H1 (cell line): ENCODE data around the gene LRP5. TPM values are rescaled to one million over a fixed set of nuclear protein-coding genes. Genes with fewer than 3 reads are reported as not detected.

ENCODE experiments used
- CTCF ChIA-PET: fragments of 300-600 bp; sonication (Branson Sonifier 250); formaldehyde crosslinking; loops from one replicate; lab custom pipeline; 2021; ENCODE audit not compliant: partially characterized antibody; lab: Charles Lee
- POLR2A ChIA-PET: fragments of 300-600 bp; sonication (Branson Sonifier 250); formaldehyde crosslinking; loops from one replicate; lab custom pipeline; 2021; ENCODE audit warnings: inconsistent platforms; ENCODE audit not compliant: partially characterized antibody; lab: Charles Lee
- DNase-seq, 2 experiments: peaks; one replicate each; pipeline versions ENCODE4 v3.0.0 to v3.0.0-alpha.2; 2010 to 2022; ENCODE audit warnings: low spot score in 2 of 2, low read depth in 1 of 2, mixed read lengths in 1 of 2
- FAIRE-seq: peaks from 2 replicates; lab custom pipeline; 2011; peaks lifted over from hg19 to GRCh38; lab: Jason Lieb, UNC
- H2AFZ ChIP-seq: 2 replicates; pipeline ENCODE4 v1.8.1; 2012; ENCODE audit warnings: low read length, inconsistent platforms
- H2AK5ac ChIP-seq: 2 replicates; pipeline ENCODE4 v1.6.1; 2013; ENCODE audit warnings: low read depth, low read length
- H2BK120ac ChIP-seq: replicated peaks from 2 replicates; pipeline ENCODE3; 2013; ENCODE audit warnings: low read depth, low read length, inconsistent platforms
- H2BK12ac ChIP-seq: 2 replicates; pipeline ENCODE4 v1.6.1; 2013; ENCODE audit warnings: low read depth, low read length
- H2BK15ac ChIP-seq: 2 replicates; pipeline ENCODE4 v1.6.1; 2013; ENCODE audit warnings: low read length
- H2BK20ac ChIP-seq: 2 replicates; pipeline ENCODE4 v1.6.1; 2013; ENCODE audit warnings: low read length
- H2BK5ac ChIP-seq: 2 replicates; pipeline ENCODE4 v1.6.1; 2013; ENCODE audit warnings: low read depth, low read length
- H3K14ac ChIP-seq: 2 replicates; pipeline ENCODE4 v1.6.1; 2013; ENCODE audit warnings: inconsistent platforms; ENCODE audit not compliant: insufficient read length
- H3K18ac ChIP-seq: 2 replicates; pipeline ENCODE4 v1.6.1; 2013; ENCODE audit warnings: low read length; ENCODE audit errors: extremely low read depth
- H3K23ac ChIP-seq: 2 replicates; pipeline ENCODE4 v1.6.1; 2013; ENCODE audit warnings: inconsistent platforms; ENCODE audit not compliant: insufficient read length
- H3K23me2 ChIP-seq: 2 replicates; pipeline ENCODE4 v1.6.1; 2013; ENCODE audit warnings: low read depth, low read length
- H3K27ac ChIP-seq: 2 replicates; pipeline ENCODE4 v1.6.1; 2011; ENCODE audit warnings: low read depth, low read length, inconsistent platforms
- H3K27me3 ChIP-seq, 4 experiments: replicated peaks in 1 of 4; 1 replicate in 1 of 4; 2 replicates in 3 of 4; pipeline versions ENCODE4 v1.6.1 to v1.8.1; 2011 to 2013; ENCODE audit warnings: low read length in 3 of 4, mild to moderate bottlenecking in 3 of 4, inconsistent platforms in 2 of 4, mixed read lengths in 2 of 4, moderate library complexity in 1 of 4; ENCODE audit not compliant: control insufficient read depth in 3 of 4, insufficient read depth in 3 of 4; ENCODE audit errors: extremely low read depth in 1 of 4
- H3K36me3 ChIP-seq, 4 experiments: 2 replicates each; pipeline versions ENCODE4 v1.6.1 to v1.8.1; 2011 to 2013; ENCODE audit warnings: mild to moderate bottlenecking in 4 of 4, low read length in 3 of 4, moderate library complexity in 2 of 4, control low read depth in 1 of 4, inconsistent platforms in 1 of 4; ENCODE audit not compliant: insufficient read depth in 4 of 4, control insufficient read depth in 2 of 4
- H3K4ac ChIP-seq: replicated peaks from 2 replicates; pipeline ENCODE3; 2013; ENCODE audit warnings: low read length, low read depth, mixed read lengths, inconsistent platforms; ENCODE audit not compliant: insufficient read length
- H3K4me1 ChIP-seq, 4 experiments: replicated peaks in 1 of 4; 1 replicate in 1 of 4; 2 replicates in 3 of 4; pipeline versions ENCODE4 v1.6.1 to v1.8.1; 2011 to 2013; ENCODE audit warnings: low read length in 3 of 4, inconsistent platforms in 2 of 4, mixed read lengths in 1 of 4; ENCODE audit not compliant: insufficient read depth in 4 of 4, control insufficient read depth in 3 of 4
- H3K4me2 ChIP-seq, 2 experiments: 2 replicates each; pipeline versions ENCODE4 v1.6.1 to v1.8.1; 2011 to 2013; ENCODE audit warnings: low read depth in 2 of 2, low read length in 2 of 2, control low read depth in 1 of 2, inconsistent platforms in 1 of 2, mild to moderate bottlenecking in 1 of 2; ENCODE audit not compliant: insufficient read depth in 1 of 2
- H3K4me3 ChIP-seq, 4 experiments: fragments of 200-600, 300-600 bp in 1 of 4; sonication (generic), shearing (Covaris generic), sonication (Bioruptor Twin) in 1 of 4; 2 replicates each; pipeline versions ENCODE4 v1.5.1 to v1.8.1; 2011 to 2016; ENCODE audit warnings: low read length in 4 of 4, low read depth in 3 of 4, control low read depth in 2 of 4, inconsistent platforms in 2 of 4, mild to moderate bottlenecking in 2 of 4, mixed read lengths in 1 of 4, moderate library complexity in 1 of 4; ENCODE audit not compliant: insufficient read depth in 2 of 4; ENCODE audit errors: extremely low read depth in 1 of 4
- H3K56ac ChIP-seq: replicated peaks from 2 replicates; pipeline ENCODE3; 2013; ENCODE audit warnings: low read depth, mild to moderate bottlenecking, mixed read lengths, low read length, inconsistent platforms; ENCODE audit not compliant: insufficient read length
- H3K79me1 ChIP-seq: 2 replicates; pipeline ENCODE4 v1.6.1; 2013; ENCODE audit warnings: low read depth, low read length, control low read depth
- H3K79me2 ChIP-seq, 2 experiments: 2 replicates each; pipeline versions ENCODE4 v1.6.1 to v1.8.1; 2012 to 2013; ENCODE audit warnings: low read length in 2 of 2, mild to moderate bottlenecking in 2 of 2, inconsistent platforms in 1 of 2; ENCODE audit not compliant: insufficient read depth in 2 of 2, control insufficient read depth in 1 of 2
- H3K9ac ChIP-seq, 4 experiments: replicated peaks in 1 of 4; 1 replicate in 1 of 4; 2 replicates in 3 of 4; pipeline versions ENCODE4 v1.6.1 to v1.8.1; 2011 to 2013; ENCODE audit warnings: low read depth in 3 of 4, low read length in 3 of 4, control low read depth in 2 of 4, mild to moderate bottlenecking in 2 of 4, moderate library complexity in 2 of 4, inconsistent platforms in 1 of 4; ENCODE audit errors: extremely low read depth in 1 of 4
- H3K9me3 ChIP-seq, 2 experiments: 2 replicates each; pipeline versions ENCODE4 v1.6.1 to v1.8.1; 2012 to 2013; ENCODE audit warnings: mild to moderate bottlenecking in 2 of 2, moderate library complexity in 2 of 2, control low read depth in 1 of 2, inconsistent platforms in 1 of 2, low read depth in 1 of 2, low read length in 1 of 2, mixed read lengths in 1 of 2; ENCODE audit not compliant: insufficient read depth in 2 of 2
- H4K20me1 ChIP-seq, 2 experiments: replicated peaks in 1 of 2; 2 replicates each; pipeline versions ENCODE3 to v1.8.1; 2011 to 2013; ENCODE audit warnings: inconsistent platforms in 2 of 2, low read length in 2 of 2, mild to moderate bottlenecking in 1 of 2; ENCODE audit not compliant: insufficient read depth in 2 of 2, control insufficient read depth in 1 of 2
- H4K5ac ChIP-seq: 2 replicates; pipeline ENCODE4 v1.6.1; 2013; ENCODE audit warnings: low read length, low read depth, mixed read lengths, inconsistent platforms; ENCODE audit not compliant: insufficient read length
- H4K8ac ChIP-seq: 2 replicates; pipeline ENCODE4 v1.8.0; 2013; ENCODE audit warnings: mild to moderate bottlenecking, moderate library complexity, low read length, inconsistent platforms; ENCODE audit not compliant: insufficient read depth; ENCODE audit errors: extremely low read depth
- H4K91ac ChIP-seq: replicated peaks from 2 replicates; pipeline ENCODE3; 2013; ENCODE audit warnings: low read length, mixed read lengths, inconsistent platforms; ENCODE audit not compliant: insufficient read length
- CREB1 ChIP-seq: IDR thresholded peaks from 2 replicates; pipeline ENCODE4 v1.6.1; 2012; ENCODE audit warnings: inconsistent platforms
- CTCF ChIP-seq, 3 experiments: IDR thresholded peaks; 1 replicate in 2 of 3; 2 replicates in 1 of 3; pipeline versions ENCODE4 v1.5.1 to v1.6.1; 2011; ENCODE audit warnings: low read length in 3 of 3, mild to moderate bottlenecking in 3 of 3, inconsistent platforms in 2 of 3, low read depth in 1 of 3, moderate library complexity in 1 of 3; ENCODE audit not compliant: insufficient read depth in 1 of 3; ENCODE audit errors: control extremely low read depth in 1 of 3
- EGR1 ChIP-seq: IDR thresholded peaks from 2 replicates; pipeline ENCODE4 v1.6.1; 2011; ENCODE audit warnings: low read depth, low read length, borderline replicate concordance
- MAX ChIP-seq: IDR thresholded peaks from 2 replicates; pipeline ENCODE4 v1.6.1; 2012; ENCODE audit warnings: inconsistent platforms
- RAD21 ChIP-seq, 2 experiments: IDR thresholded peaks in 1 of 2; conservative IDR thresholded peaks in 1 of 2; 2 replicates each; pipeline ENCODE4 v1.6.1; 2011; ENCODE audit warnings: low read depth in 2 of 2, low read length in 2 of 2, improper control_type of control experiment in 1 of 2, inconsistent platforms in 1 of 2, mild to moderate bottlenecking in 1 of 2, moderate library complexity in 1 of 2
- SIN3A ChIP-seq, 2 experiments: IDR thresholded peaks in 1 of 2; conservative IDR thresholded peaks in 1 of 2; 2 replicates each; pipeline ENCODE4 v1.6.1; 2011 to 2012; ENCODE audit warnings: low read length in 2 of 2, improper control_type of control experiment in 1 of 2, low read depth in 1 of 2, mild to moderate bottlenecking in 1 of 2
- TAF7 ChIP-seq: optimal IDR thresholded peaks from 2 replicates; pipeline ENCODE3; 2011; ENCODE audit warnings: low read depth, mild to moderate bottlenecking, inconsistent platforms, low read length, moderate library complexity, borderline replicate concordance
- WGBS, 2 experiments: shearing (Covaris generic) in 1 of 2; methylation state at CpG; one replicate each; pipeline versions ENCODE4 v1.1.6 to v1.1.7; 2013 to 2015; ENCODE audit warnings: low lambda C conversion rate in 2 of 2, mixed read lengths in 2 of 2, inconsistent platforms in 1 of 2, low coverage in 1 of 2, missing lambda C conversion rate in 1 of 2; ENCODE audit not compliant: insufficient replicate concordance in 2 of 2, insufficient coverage in 1 of 2, insufficient read length in 1 of 2; ENCODE audit errors: extremely low coverage in 1 of 2, missing lambda C conversion rate in 1 of 2; 5-methylcytosine and 5-hydroxymethylcytosine counted together
- polyA plus RNA-seq, 7 experiments: library from polyadenylated mRNA; depleted of rRNA in 3 of 7; stranded (reverse) in 5 of 7; unstranded in 2 of 7; fragments of >200 nt in 5 of 7; fragments of 200-250 nt in 2 of 7; gene quantifications; 1 replicate in 5 of 7; 2 replicates in 1 of 7; 4 replicates in 1 of 7; pipeline versions ENCODE4 v1.2.1 to v1.2.3, GENCODE V29; 2011 to 2013; ENCODE audit warnings: missing spikeins in 2 of 7, mixed read lengths in 2 of 7
- total RNA-seq: library from RNA; stranded (reverse); fragmentation: NEBNext Ultra II Directional; extraction: Animal tissue kit (Norgen Biotek cat#: 25700); gene quantifications from 2 replicates; pipeline ENCODE4 v1.2.1, GENCODE V29; 2021

Gene LRP5
- total and polyA plus RNA-seq, 2 of the 8 experiments (the other 6 are each of a cell fraction or from before 2014, with no cell fraction given), result 19.0 to 38.9 TPM

GRCh38 chr11:68271023-68271780, 41.2 kb upstream of the LRP5 start:
- Histone ChIP-seq H3K23ac (no peak overlapping the region), H3K4me2 (peak overlapping the region; percentile 40 to 94), H3K9ac (peak overlapping the region; percentile 67 to 88 (median 80)), H4K5ac (no peak overlapping the region), H3K27ac (peak overlapping the region; percentile 48), H3K18ac (no peak overlapping the region; the same call in 1 of the 2 replicates), H2AK5ac (no peak overlapping the region), H3K9me3 (no peaks in the 10 kb centered on the region), H2BK20ac (no peak overlapping the region), H2BK15ac (no peak overlapping the region), H4K8ac (no peak overlapping the region; the same call in 1 of the 2 replicates), H3K4me1 (peaks cover 0 to 5% (median 1%) of the 10 kb centered on the region in 4 experiments; a peak in 4 of 7 replicates), H3K4ac (no peak overlapping the region), H3K79me2 (peaks cover 0 to 21% of the 10 kb centered on the region in 2 experiments; a peak in 3 of 4 replicates), H3K36me3 (peaks cover 9 to 16% (median 12%) of the 10 kb centered on the region in 4 experiments), H2BK5ac (peak overlapping the region; percentile 76; the same call in 1 of the 2 replicates), H4K91ac (no peak overlapping the region), H4K20me1 (peaks cover 4% of the 10 kb centered on the region in 2 experiments), H2AFZ (no peak overlapping the region), H3K79me1 (peaks cover 12% of the 10 kb centered on the region), H3K27me3 (no peaks in the 10 kb centered on the region), H3K56ac (peak overlapping the region; percentile 3), H3K14ac (no peak overlapping the region), H3K23me2 (peaks cover 4% of the 10 kb centered on the region; the same call in 1 of the 2 replicates), H2BK12ac (no peak overlapping the region; the same call in 1 of the 2 replicates), H2BK120ac (no peak overlapping the region), H3K4me3 (peak overlapping the region; percentile 47 to 99 (median 89))
- FAIRE-seq (no peak), DNase-seq (peak in 1 of 2 experiments; percentile 74)
- WGBS, 2 experiments, result 13% methylated on average over 19 of the region's 23 CpGs; no CpG with 5 or more reads in 1 of the 2 experiments
- ChIA-PET POLR2A (interaction anchor here (0.7 to 3.4 kb wide), 15 partner anchors 11 to 585 kb away, joined by 3 to 22 read pairs (median 3); partner anchors contain the start of gene PPP6R3), CTCF (interaction anchor here (0.6 to 5.6 kb wide), 12 partner anchors 13 to 1910 kb away, joined by 3 to 49 read pairs (median 4); no protein-coding TSS in a partner anchor)
- TF ChIP-seq CTCF (IDR thresholded peaks at IDR 0.05; ENCODE audit: control extremely low read depth in 1 of 3, insufficient read depth in 1 of 3, low read depth in 1 of 3, low read length in 3 of 3) (peak; percentile 47 to 57 (median 48)), TAF7 (no peak), SIN3A (conservative IDR thresholded peaks at IDR 0.05 in 1 of 2, IDR thresholded peaks at IDR 0.05 in 1 of 2; ENCODE audit: low read depth in 1 of 2, low read length in 2 of 2) (peak in 1 of 2 experiments; percentile 27), MAX (peak; percentile 54; the same call in 1 of the 2 replicates), RAD21 (IDR thresholded peaks at IDR 0.05 in 1 of 2, conservative IDR thresholded peaks at IDR 0.05 in 1 of 2; ENCODE audit: low read depth in 2 of 2, low read length in 2 of 2) (peak in 1 of 2 experiments; percentile 50; a peak in 2 of 4 replicates), EGR1 (no peak), CREB1 (peak; percentile 12; the same call in 1 of the 2 replicates)
